Panc1 (cell line): ENCODE measurements around the gene AUNIP. TPM values are rescaled to one million over a fixed set of nuclear protein-coding genes. Genes with fewer than 3 reads are reported as not detected.

Experiments used
- ATAC-seq: fragments of 200-7000 bp; cut with Tn5 transposase; 2 replicates; pipeline ENCODE4 v1.9.1; 2020; ENCODE audit warnings: mild to moderate bottlenecking, moderate library complexity
- BruUV-seq: library from RNA; stranded (reverse); fragments of 400-500 nt; replicated peaks from 2 replicates; lab custom pipeline; 2021; lab: Mats Ljungman, UMichigan
- CTCF ChIA-PET: fragments of 300-600 bp; sonication (Branson Sonifier 250); formaldehyde crosslinking; loops from one replicate; lab custom pipeline; 2022; ENCODE audit warnings: antibody characterized with exemption; lab: Charles Lee
- POLR2A ChIA-PET: fragments of 300-600 bp; sonication (Branson Sonifier 250); formaldehyde crosslinking; loops from one replicate; lab custom pipeline; 2022; ENCODE audit warnings: antibody characterized with exemption; lab: Charles Lee
- DNase-seq: peaks from one replicate; pipeline ENCODE4 v3.0.0-alpha.2; 2010; ENCODE audit warnings: low read depth, low spot score
- H3K27ac ChIP-seq: 2 replicates; pipeline ENCODE4 v1.5.1; 2011; ENCODE audit warnings: mild to moderate bottlenecking, low read length, inconsistent platforms
- H3K27me3 ChIP-seq: fragments of 200-500 bp; sonication (Bioruptor generic); 2 replicates; pipeline ENCODE4 v1.6.0; 2014; ENCODE audit warnings: low read length, inconsistent platforms; ENCODE audit not compliant: control insufficient read depth, insufficient read depth
- H3K36me3 ChIP-seq: fragments of 200-500 bp; sonication (Bioruptor generic); 2 replicates; pipeline ENCODE4 v1.5.1; 2014; ENCODE audit warnings: inconsistent platforms, mild to moderate bottlenecking, low read length, moderate library complexity; ENCODE audit not compliant: control insufficient read depth, insufficient read depth
- H3K4me1 ChIP-seq: 2 replicates; pipeline ENCODE4 v1.5.1; 2011; ENCODE audit warnings: inconsistent platforms, mild to moderate bottlenecking, low read length, moderate library complexity; ENCODE audit not compliant: control insufficient read depth, insufficient read depth
- H3K4me3 ChIP-seq, 2 experiments: 2 replicates each; pipeline ENCODE4 v1.5.1; 2011 to 2012; ENCODE audit warnings: low read depth in 2 of 2, low read length in 2 of 2, mild to moderate bottlenecking in 2 of 2, inconsistent platforms in 1 of 2, moderate library complexity in 1 of 2
- H3K9me3 ChIP-seq: fragments of 200-500 bp; sonication (Bioruptor generic); 2 replicates; pipeline ENCODE4 v1.5.1; 2014; ENCODE audit warnings: low read depth, mild to moderate bottlenecking, inconsistent platforms, low read length, moderate library complexity; ENCODE audit not compliant: control insufficient read depth, insufficient read depth
- CTCF ChIP-seq: fragments of 450-650 bp; IDR thresholded peaks from 2 replicates; pipeline ENCODE4 v1.5.1; 2017; ENCODE audit warnings: mild to moderate bottlenecking
- POLR2AphosphoS5 ChIP-seq: IDR thresholded peaks from 2 replicates; pipeline ENCODE4 v1.6.1; 2012; ENCODE audit warnings: mild to moderate bottlenecking, low read depth, low read length, moderate library complexity
- REST ChIP-seq, 2 experiments: IDR thresholded peaks; 2 replicates each; pipeline ENCODE4 v1.6.1; 2011 to 2012; ENCODE audit warnings: low read depth in 2 of 2, control low read depth in 1 of 2, low read length in 1 of 2, mild to moderate bottlenecking in 1 of 2, moderate library complexity in 1 of 2; ENCODE audit not compliant: insufficient read depth in 1 of 2
- SIN3A ChIP-seq: IDR thresholded peaks from 2 replicates; pipeline ENCODE4 v1.6.1; 2012; ENCODE audit warnings: low read depth, mild to moderate bottlenecking, low read length, moderate library complexity, borderline replicate concordance; ENCODE audit not compliant: insufficient read depth
- TCF7L2 ChIP-seq: IDR thresholded peaks from 2 replicates; pipeline ENCODE4 v1.6.1; 2011; ENCODE audit warnings: mild to moderate bottlenecking, low read depth, low read length, inconsistent platforms
- in situ Hi-C: cut with HindIII; loops from 2 replicates; pipeline ENCODE4 v1.10.0; 2016; ENCODE audit warnings: low sequenced_read_pairs, low pct_unique_long_range_greater_than_20kb
- intact Hi-C: fragments of 100-400 bp; cut with micrococcal nuclease; formaldehyde crosslinking; loops from one replicate; pipeline ENCODE4 v1.10.0; 2022; ENCODE audit not compliant: unreplicated experiment
- total RNA-seq: library from RNA; stranded (reverse); gene quantifications from one replicate; pipeline ENCODE4 v1.2.1, GENCODE V29; 2021; ENCODE audit not compliant: unreplicated experiment

The AUNIP gene
- total RNA-seq, 1 experiment from 2014 or later, result 12.2 TPM

- Histone ChIP-seq H3K9me3 (no peaks in the 10 kb centered on the region), H3K27me3 (no peaks in the 10 kb centered on the region), H3K4me3 (no peak overlapping the region), H3K4me1 (peaks cover 20% of the 10 kb centered on the region), H3K27ac (no peak overlapping the region), H3K36me3 (no peaks in the 10 kb centered on the region; the same call in 1 of the 2 replicates)
- no peak for DNase-seq
- CTCF ChIA-PET, result no interaction called here
- BruUV-seq, result no TSS peak
- no peak for ATAC-seq
- TF ChIP-seq REST (IDR thresholded peaks at IDR 0.05; ENCODE audit: insufficient read depth in 1 of 2, low read depth in 2 of 2, low read length in 1 of 2) (no peak), CTCF (no peak), SIN3A (no peak), POLR2AphosphoS5 (no peak)
- POLR2A ChIA-PET, result interaction anchor here (0.6 kb wide), 1 partner anchor 851 kb away, joined by 4 read pairs; no protein-coding TSS in a partner anchor
- intact Hi-C loops, result no loop called here
- in situ Hi-C loops, result no loop called here
Observed at GRCh38 chr1:25878690-25879089, 19.4 kb upstream of the AUNIP start.

GRCh38 chr1:25877155-25877554 is 17.9 kb upstream of the AUNIP start:
- TF ChIP-seq REST (IDR thresholded peaks at IDR 0.05; ENCODE audit: insufficient read depth in 1 of 2, low read depth in 2 of 2, low read length in 1 of 2) (no peak), CTCF (no peak), SIN3A (no peak), TCF7L2 (no peak), POLR2AphosphoS5 (no peak)
- POLR2A ChIA-PET, result no interaction called here
- CTCF ChIA-PET, result no interaction called here
- no peaks in the 10 kb centered on the region for H3K9me3 ChIP-seq
- H3K4me1 ChIP-seq, result peaks cover 36% of the 10 kb centered on the region
- 0 out of 2 replicates have a peak overlapping the region, but pooled peaks have one; percentile 34 for H3K27ac ChIP-seq
- H3K36me3 ChIP-seq, result no peaks in the 10 kb centered on the region; the same call in 1 of the 2 replicates
- DNase-seq, result no peak
- BruUV-seq, result no TSS peak
- ATAC-seq, result no peak
- intact Hi-C loops, result no loop called here
- in situ Hi-C loops, result no loop called here
- H3K27me3 ChIP-seq, result no peaks in the 10 kb centered on the region
- no peak overlapping the region for H3K4me3 ChIP-seq
